ENCODE data around the gene SCO1.

The SCO1 gene

GRCh38 chr17:10638151-10638550 is 59.2 kb downstream of the SCO1 start:
- in situ Hi-C loops (cut with MboI; ENCODE audit: low pct_unique_long_range_greater_than_20kb, low sequenced_read_pairs, unreplicated experiment): no loop called here
- TF ChIP-seq CTCF (IDR thresholded peaks at IDR 0.05; ENCODE audit: extremely low read depth, insufficient read depth, missing control alignments): no peak
- DNase-seq (ENCODE audit: low spot score): no peak

GRCh38 chr17:10635290-10635689 is 62.0 kb downstream of the SCO1 start:
- TF ChIP-seq CTCF (IDR thresholded peaks at IDR 0.05; ENCODE audit: extremely low read depth, insufficient read depth, missing control alignments): no peak
- DNase-seq (ENCODE audit: low spot score): no peak
- in situ Hi-C loops (cut with MboI; ENCODE audit: low pct_unique_long_range_greater_than_20kb, low sequenced_read_pairs, unreplicated experiment): no loop called here

GRCh38 chr17:10633738-10634379 is 63.5 kb downstream of the SCO1 start:
- in situ Hi-C loops (cut with MboI; ENCODE audit: low pct_unique_long_range_greater_than_20kb, low sequenced_read_pairs, unreplicated experiment): no loop called here
- no peak for TF ChIP-seq CTCF (IDR thresholded peaks at IDR 0.05; ENCODE audit: extremely low read depth, insufficient read depth, missing control alignments)
- peak; percentile 83 for DNase-seq (ENCODE audit: low spot score)

GRCh38 chr17:10631701-10632100 is 65.6 kb downstream of the SCO1 start:
- DNase-seq (ENCODE audit: low spot score): no peak
- no peak for TF ChIP-seq CTCF (IDR thresholded peaks at IDR 0.05; ENCODE audit: extremely low read depth, insufficient read depth, missing control alignments)
- in situ Hi-C loops (cut with MboI; ENCODE audit: low pct_unique_long_range_greater_than_20kb, low sequenced_read_pairs, unreplicated experiment): no loop called here

DNA sequence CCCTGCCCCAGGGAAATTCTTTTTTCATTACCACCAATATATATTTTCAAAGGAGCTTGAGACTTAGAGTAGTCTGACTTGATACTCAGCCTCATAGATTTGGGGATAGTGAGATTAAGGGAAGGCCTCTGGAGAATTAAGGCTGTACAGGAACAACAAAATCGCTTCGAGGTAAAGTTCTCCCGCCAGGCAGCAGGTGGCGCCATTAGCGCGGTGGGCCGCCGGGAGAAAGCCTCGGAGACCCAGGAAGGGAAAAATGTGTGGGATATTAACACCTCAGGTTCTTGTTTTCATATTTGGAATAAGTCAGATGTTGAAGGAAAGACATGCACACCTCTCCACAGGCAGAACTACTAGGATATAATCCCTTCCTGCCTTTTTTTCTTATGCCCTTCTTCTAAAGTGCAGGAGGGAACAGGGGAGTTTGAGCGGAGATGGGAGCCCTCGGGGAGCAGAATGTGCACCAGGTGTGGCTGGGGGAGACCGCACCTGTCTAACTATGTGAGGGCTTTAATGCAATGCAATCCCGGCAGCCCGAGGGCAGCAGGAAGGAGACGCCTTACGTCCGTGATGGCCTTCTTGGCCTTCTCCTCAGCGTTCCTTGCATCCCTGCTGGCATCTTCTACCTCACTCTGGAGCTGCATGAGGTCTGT is 66.2 kb downstream of the SCO1 start:
- TF ChIP-seq CTCF (IDR thresholded peaks at IDR 0.05; ENCODE audit: extremely low read depth, insufficient read depth, missing control alignments): peak; percentile 91
- DNase-seq (ENCODE audit: low spot score): peak; percentile 55
- in situ Hi-C loops (cut with MboI; ENCODE audit: low pct_unique_long_range_greater_than_20kb, low sequenced_read_pairs, unreplicated experiment): no loop called here

DNA sequence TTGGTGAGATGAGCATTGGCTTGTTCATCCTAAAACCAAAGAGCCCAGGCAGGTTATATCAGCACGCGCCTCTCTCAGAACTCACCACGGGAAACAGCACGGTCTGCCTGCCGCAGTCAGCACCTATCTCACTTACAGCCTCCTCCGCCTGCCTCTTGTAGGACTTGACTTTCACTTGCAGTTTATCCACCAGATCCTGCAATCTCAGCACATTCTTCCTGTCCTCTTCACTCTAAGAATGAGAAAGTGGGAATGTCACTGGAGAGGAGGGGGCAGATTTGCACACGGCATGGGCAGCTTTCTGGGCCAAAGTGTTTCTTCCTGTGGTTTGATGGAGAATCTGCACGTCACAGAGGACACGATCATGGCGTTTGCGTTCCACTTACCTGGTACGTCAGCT is 67.6 kb downstream of the SCO1 start:
- no peak for TF ChIP-seq CTCF (IDR thresholded peaks at IDR 0.05; ENCODE audit: extremely low read depth, insufficient read depth, missing control alignments)
- no peak for DNase-seq (ENCODE audit: low spot score)
- in situ Hi-C loops (cut with MboI; ENCODE audit: low pct_unique_long_range_greater_than_20kb, low sequenced_read_pairs, unreplicated experiment): no loop called here
